ENCODE data around the gene FRS2.

- TF ChIP-seq, protein P1, sequence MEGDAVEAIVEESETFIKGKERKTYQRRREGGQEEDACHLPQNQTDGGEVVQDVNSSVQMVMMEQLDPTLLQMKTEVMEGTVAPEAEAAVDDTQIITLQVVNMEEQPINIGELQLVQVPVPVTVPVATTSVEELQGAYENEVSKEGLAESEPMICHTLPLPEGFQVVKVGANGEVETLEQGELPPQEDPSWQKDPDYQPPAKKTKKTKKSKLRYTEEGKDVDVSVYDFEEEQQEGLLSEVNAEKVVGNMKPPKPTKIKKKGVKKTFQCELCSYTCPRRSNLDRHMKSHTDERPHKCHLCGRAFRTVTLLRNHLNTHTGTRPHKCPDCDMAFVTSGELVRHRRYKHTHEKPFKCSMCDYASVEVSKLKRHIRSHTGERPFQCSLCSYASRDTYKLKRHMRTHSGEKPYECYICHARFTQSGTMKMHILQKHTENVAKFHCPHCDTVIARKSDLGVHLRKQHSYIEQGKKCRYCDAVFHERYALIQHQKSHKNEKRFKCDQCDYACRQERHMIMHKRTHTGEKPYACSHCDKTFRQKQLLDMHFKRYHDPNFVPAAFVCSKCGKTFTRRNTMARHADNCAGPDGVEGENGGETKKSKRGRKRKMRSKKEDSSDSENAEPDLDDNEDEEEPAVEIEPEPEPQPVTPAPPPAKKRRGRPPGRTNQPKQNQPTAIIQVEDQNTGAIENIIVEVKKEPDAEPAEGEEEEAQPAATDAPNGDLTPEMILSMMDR (IDR thresholded peaks at IDR 0.05; ENCODE audit: low read depth, low read length) = no peak
- no peak for TF ChIP-seq EZH2phosphoT487 (IDR thresholded peaks at IDR 0.05; ENCODE audit: low read depth)
These were observed 46.9 kb upstream of the FRS2 start for GRCh38 chr12:69423037-69423905.
